ENCODE data around the gene DEGS2.

The DEGS2 gene

GRCh38 chr14:100119251-100119650 lies 40.2 kb downstream of the DEGS2 start:
- no peak for TF ChIP-seq CTCF (IDR thresholded peaks at IDR 0.05; ENCODE audit: insufficient read depth, low read length, missing control alignments)
- ChIA-PET CTCF (interaction anchor here (1.2 to 7.1 kb wide), 3 partner anchors 10 to 74 kb away, joined by 3 to 84 read pairs (median 4); no protein-coding TSS in a partner anchor), POLR2A (interaction anchor here (1.5 kb wide), 1 partner anchor 9 kb away, joined by 5 read pairs; no protein-coding TSS in a partner anchor)
- DNase-seq (ENCODE audit: low read depth, low spot score) = no peak
- H3K4me3 ChIP-seq (ENCODE audit: low read depth, low read length) = no peak overlapping the region

GRCh38 chr14:100118396-100119011 lies 40.9 kb downstream of the DEGS2 start:
- CTCF ChIA-PET = interaction anchor here (0.6 to 7.1 kb wide), 6 partner anchors 9 to 141 kb away, joined by 3 to 84 read pairs (median 4); no protein-coding TSS in a partner anchor
- POLR2A ChIA-PET = interaction anchor here (1.5 kb wide), 1 partner anchor 10 kb away, joined by 5 read pairs; no protein-coding TSS in a partner anchor

GRCh38 chr14:100117633-100118395 lies 41.6 kb downstream of the DEGS2 start:
- CTCF ChIA-PET = interaction anchor here (0.6 to 7.1 kb wide), 7 partner anchors 8 to 140 kb away, joined by 3 to 84 read pairs (median 4); no protein-coding TSS in a partner anchor
- DNase-seq (ENCODE audit: low read depth, low spot score) = no peak
- TF ChIP-seq CTCF (IDR thresholded peaks at IDR 0.05; ENCODE audit: insufficient read depth, low read length, missing control alignments) = no peak
- no peak overlapping the region for H3K4me3 ChIP-seq (ENCODE audit: low read depth, low read length)
- POLR2A ChIA-PET = no interaction called here

More at GRCh38 chr14:100118396-100119011, 40.9 kb downstream of the DEGS2 start:
- TF ChIP-seq CTCF (IDR thresholded peaks at IDR 0.05; ENCODE audit: insufficient read depth, low read length, missing control alignments) = no peak
- H3K4me3 ChIP-seq (ENCODE audit: low read depth, low read length) = no peak overlapping the region
- DNase-seq (ENCODE audit: low read depth, low spot score) = no peak

- DNase-seq (ENCODE audit: low read depth, low spot score) = no peak
- CTCF ChIA-PET = interaction anchor here (1.3 to 7.1 kb wide), 4 partner anchors 8 to 134 kb away, joined by 4 to 84 read pairs (median 9); no protein-coding TSS in a partner anchor
Measured at GRCh38 chr14:100117026-100117425, 42.4 kb downstream of the DEGS2 start.

GRCh38 chr14:100116134-100116533 lies 43.3 kb downstream of the DEGS2 start:
- CTCF ChIA-PET = interaction anchor here (1.3 to 7.1 kb wide), 5 partner anchors 7 to 134 kb away, joined by 5 to 84 read pairs (median 8); no protein-coding TSS in a partner anchor
- DNase-seq (ENCODE audit: low read depth, low spot score) = no peak
- H3K4me3 ChIP-seq (ENCODE audit: low read depth, low read length) = no peak overlapping the region
- POLR2A ChIA-PET = no interaction called here
- no peak for TF ChIP-seq CTCF (IDR thresholded peaks at IDR 0.05; ENCODE audit: insufficient read depth, low read length, missing control alignments)

More at GRCh38 chr14:100117026-100117425, 42.4 kb downstream of the DEGS2 start:
- no peak for TF ChIP-seq CTCF (IDR thresholded peaks at IDR 0.05; ENCODE audit: insufficient read depth, low read length, missing control alignments)
- no peak overlapping the region for H3K4me3 ChIP-seq (ENCODE audit: low read depth, low read length)
- POLR2A ChIA-PET = no interaction called here

GRCh38 chr14:100115726-100116125 lies 43.7 kb downstream of the DEGS2 start:
- no peak overlapping the region for H3K4me3 ChIP-seq (ENCODE audit: low read depth, low read length)
- CTCF ChIA-PET = interaction anchor here (1.3 to 2.6 kb wide), 3 partner anchors 10 to 133 kb away, joined by 5 to 13 read pairs (median 8); no protein-coding TSS in a partner anchor

More at GRCh38 chr14:100115726-100116125, 43.7 kb downstream of the DEGS2 start:
- no peak for TF ChIP-seq CTCF (IDR thresholded peaks at IDR 0.05; ENCODE audit: insufficient read depth, low read length, missing control alignments)
- POLR2A ChIA-PET = no interaction called here
- DNase-seq (ENCODE audit: low read depth, low spot score) = no peak
